ENCODE measurements around the gene EDDM13.
"Not testable (repeated sequence)": the region's sequence is repeated elsewhere in the genome, so short reads cannot be mapped to it uniquely, and the experiment has no call there.

The EDDM13 gene

DNA sequence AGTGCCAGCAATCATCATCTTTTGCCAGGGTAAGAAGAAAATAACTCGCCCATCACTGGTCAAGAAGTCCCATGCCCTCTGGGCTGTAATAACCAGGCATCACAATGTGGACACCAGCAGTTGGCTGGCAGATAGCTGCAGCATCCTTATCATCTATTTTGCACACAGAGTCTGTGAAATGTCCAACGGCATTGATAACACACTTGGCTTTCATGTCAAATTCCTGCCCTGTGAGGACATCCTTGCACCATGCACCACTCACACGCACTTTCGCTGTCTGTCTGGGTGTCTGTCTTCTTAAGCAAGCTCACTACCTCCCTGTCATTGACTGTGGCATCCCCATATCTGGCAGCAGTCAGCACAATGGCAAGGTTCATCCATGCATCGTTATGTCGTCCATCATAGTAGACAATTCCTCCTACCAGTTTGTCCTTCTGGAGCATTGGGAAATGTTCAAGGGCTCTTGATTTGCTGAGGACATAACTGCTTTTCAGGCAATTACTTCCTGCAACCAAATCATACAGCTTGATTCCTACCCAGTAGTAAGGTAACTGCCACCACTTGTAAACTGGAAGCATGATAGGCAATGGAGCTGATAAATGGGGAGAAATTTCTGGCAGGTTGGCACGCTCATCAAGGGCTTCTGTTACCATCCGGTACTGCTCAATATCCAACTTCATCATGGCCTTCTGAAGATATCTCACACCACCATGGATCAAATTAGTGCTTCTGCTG is 48.9 kb downstream of the EDDM13 start:
- in situ Hi-C loops (cut with MboI; ENCODE audit: low sequenced_read_pairs): no loop called here
- no peaks in the 10 kb centered on the region for H3K36me3 ChIP-seq (replicated peaks)
- no peaks in the 10 kb centered on the region for H3K27me3 ChIP-seq (ENCODE audit: low read depth)
- no peak for DNase-seq (ENCODE audit: low spot score in 2 of 2)
- no peak overlapping the region for H3K4me3 ChIP-seq
- no peaks in the 10 kb centered on the region for H3K9me3 ChIP-seq
- H3K4me1 ChIP-seq: no peaks in the 10 kb centered on the region

- in situ Hi-C loops (cut with MboI; ENCODE audit: low sequenced_read_pairs): no loop called here
These were observed 49.5 kb downstream of the EDDM13 start for GRCh38 chr19:56321989-56322440.

DNA sequence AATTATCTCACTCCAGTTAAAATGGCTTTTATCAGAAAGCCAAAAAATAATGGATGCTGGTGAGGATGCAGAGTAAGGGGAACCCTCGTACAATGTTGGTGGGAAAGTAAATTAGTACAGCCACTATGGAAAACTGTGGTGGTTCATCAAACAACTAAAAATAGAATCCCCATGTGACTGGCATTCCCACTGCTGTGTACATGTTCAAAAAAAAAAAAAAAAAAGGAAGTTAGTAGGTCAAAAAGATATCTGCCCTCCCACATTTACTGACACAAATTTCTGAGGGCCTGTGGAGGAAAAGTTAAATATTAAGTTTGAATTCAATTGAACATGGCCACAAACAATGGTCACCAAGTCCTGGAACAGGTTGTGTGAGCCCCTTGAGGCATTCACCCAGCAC is 51.9 kb downstream of the EDDM13 start:
- no peaks in the 10 kb centered on the region for H3K9me3 ChIP-seq
- in situ Hi-C loops (cut with MboI; ENCODE audit: low sequenced_read_pairs): no loop called here
- H3K36me3 ChIP-seq (replicated peaks): no peaks in the 10 kb centered on the region
- no peaks in the 10 kb centered on the region for H3K4me1 ChIP-seq
- no peak overlapping the region for H3K4me3 ChIP-seq
- no peaks in the 10 kb centered on the region for H3K27me3 ChIP-seq (ENCODE audit: low read depth)
- no peak for DNase-seq (ENCODE audit: low spot score in 2 of 2)

More at GRCh38 chr19:56321989-56322440, 49.5 kb downstream of the EDDM13 start:
- Histone ChIP-seq H3K4me3 (no peak overlapping the region), H3K9me3 (no peaks in the 10 kb centered on the region), H3K36me3 (replicated peaks) (no peaks in the 10 kb centered on the region), H3K27me3 (ENCODE audit: low read depth) (no peaks in the 10 kb centered on the region), H3K4me1 (no peaks in the 10 kb centered on the region)
- DNase-seq (ENCODE audit: low spot score in 2 of 2): no peak

DNA sequence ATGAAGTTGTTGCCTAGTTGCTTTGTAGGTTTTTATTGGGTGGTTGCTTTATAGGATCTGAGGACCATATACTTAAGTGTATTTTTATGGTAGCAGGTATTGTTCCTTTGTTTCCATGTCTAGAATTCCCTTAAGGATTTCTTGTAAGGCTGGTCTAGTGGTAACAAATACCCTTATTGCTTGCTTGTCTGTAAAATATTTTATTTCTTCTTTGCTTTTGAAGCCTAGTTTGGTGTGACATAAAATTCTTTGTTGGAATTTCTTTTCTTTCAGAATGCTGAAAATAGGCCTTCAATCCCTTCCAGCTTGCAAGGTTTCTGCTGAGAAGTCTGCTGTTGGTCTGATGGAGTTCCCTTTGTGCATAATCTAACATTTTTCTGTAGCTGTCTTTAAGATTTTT is 60.1 kb downstream of the EDDM13 start:
- no peaks in the 10 kb centered on the region for H3K27me3 ChIP-seq (ENCODE audit: low read depth)
- H3K9me3 ChIP-seq: no peaks in the 10 kb centered on the region
- no peak overlapping the region for H3K4me3 ChIP-seq
- H3K36me3 ChIP-seq (replicated peaks): no peaks in the 10 kb centered on the region
- no peak for DNase-seq (ENCODE audit: low spot score in 2 of 2)
- no peaks in the 10 kb centered on the region for H3K4me1 ChIP-seq
- in situ Hi-C loops (cut with MboI; ENCODE audit: low sequenced_read_pairs): loop anchor here (25.0 kb wide), 1 partner anchor 620 kb away; no protein-coding TSS in a partner anchor

DNA sequence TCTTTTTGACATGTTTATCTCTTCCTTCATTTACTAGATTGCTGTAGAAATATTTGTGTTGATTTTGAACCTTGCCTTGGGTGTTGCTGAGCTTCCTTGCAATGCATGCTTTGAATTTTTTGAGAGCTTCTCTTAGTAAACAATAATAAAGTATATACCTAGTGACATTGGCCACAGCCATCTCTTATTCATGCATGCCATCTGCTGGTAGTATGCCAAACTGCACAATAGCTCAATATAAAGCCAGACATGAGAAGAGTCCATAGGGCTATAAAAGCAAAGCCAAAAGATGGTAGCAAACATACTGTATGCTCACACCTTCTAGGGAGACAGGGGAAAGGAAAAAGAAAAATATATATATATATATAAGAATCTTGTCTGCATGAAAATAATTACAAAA is 61.0 kb downstream of the EDDM13 start:
- Histone ChIP-seq H3K9me3 (no peaks in the 10 kb centered on the region), H3K36me3 (replicated peaks) (no peaks in the 10 kb centered on the region), H3K27me3 (ENCODE audit: low read depth) (no peaks in the 10 kb centered on the region), H3K4me1 (no peaks in the 10 kb centered on the region), H3K4me3 (no peak overlapping the region)
- DNase-seq (ENCODE audit: low spot score in 2 of 2): peak; percentile 29 to 60
- in situ Hi-C loops (cut with MboI; ENCODE audit: low sequenced_read_pairs): loop anchor here (25.0 kb wide), 1 partner anchor 621 kb away; no protein-coding TSS in a partner anchor

GRCh38 chr19:56335371-56335770 is 62.8 kb downstream of the EDDM13 start:
- H3K36me3 ChIP-seq (replicated peaks); DNase-seq (ENCODE audit: low spot score in 2 of 2); H3K4me1 ChIP-seq; H3K9me3 ChIP-seq; H3K4me3 ChIP-seq; H3K27me3 ChIP-seq (ENCODE audit: low read depth): not testable (repeated sequence)
- in situ Hi-C loops (cut with MboI; ENCODE audit: low sequenced_read_pairs): loop anchor here (25.0 kb wide), 1 partner anchor 623 kb away; no protein-coding TSS in a partner anchor

GRCh38 chr19:56337077-56337476 is 64.5 kb downstream of the EDDM13 start:
- not testable (repeated sequence) for H3K36me3 ChIP-seq (replicated peaks); DNase-seq (ENCODE audit: low spot score in 2 of 2); H3K4me3 ChIP-seq; H3K27me3 ChIP-seq (ENCODE audit: low read depth); H3K9me3 ChIP-seq; H3K4me1 ChIP-seq
- in situ Hi-C loops (cut with MboI; ENCODE audit: low sequenced_read_pairs): loop anchor here (25.0 kb wide), 1 partner anchor 625 kb away; no protein-coding TSS in a partner anchor

GRCh38 chr19:56339031-56339430 is 66.5 kb downstream of the EDDM13 start:
- in situ Hi-C loops (cut with MboI; ENCODE audit: low sequenced_read_pairs): loop anchor here (25.0 kb wide), 1 partner anchor 627 kb away; no protein-coding TSS in a partner anchor
- H3K4me1 ChIP-seq; H3K4me3 ChIP-seq; H3K9me3 ChIP-seq; H3K27me3 ChIP-seq (ENCODE audit: low read depth); DNase-seq (ENCODE audit: low spot score in 2 of 2); H3K36me3 ChIP-seq (replicated peaks): not testable (repeated sequence)

DNA sequence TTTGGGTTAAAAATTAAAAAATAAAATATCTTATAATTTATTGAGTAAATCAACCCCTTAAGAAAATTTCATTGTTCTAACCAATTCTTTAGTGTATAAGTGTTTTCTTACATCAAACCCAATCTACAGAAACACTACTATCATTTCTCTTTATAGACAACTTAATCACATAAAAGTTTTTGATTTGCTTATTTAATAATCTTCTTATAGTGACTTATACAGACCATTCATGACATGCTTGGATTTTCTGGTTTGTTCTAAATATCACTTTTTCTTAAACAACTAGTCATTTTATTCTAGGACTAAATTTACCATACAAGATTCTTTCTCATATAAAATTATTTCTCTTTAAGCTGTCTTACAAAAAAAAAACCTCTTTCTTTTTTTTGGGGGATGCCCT is 69.4 kb downstream of the EDDM13 start:
- Histone ChIP-seq H3K36me3 (replicated peaks) (no peaks in the 10 kb centered on the region), H3K9me3 (peaks cover 3% of the 10 kb centered on the region), H3K27me3 (ENCODE audit: low read depth) (no peaks in the 10 kb centered on the region), H3K4me1 (no peaks in the 10 kb centered on the region), H3K4me3 (no peak overlapping the region)
- in situ Hi-C loops (cut with MboI; ENCODE audit: low sequenced_read_pairs): loop anchor here (25.0 kb wide), 1 partner anchor 630 kb away; no protein-coding TSS in a partner anchor
- no peak for DNase-seq (ENCODE audit: low spot score in 2 of 2)

- Histone ChIP-seq H3K4me1 (no peaks in the 10 kb centered on the region), H3K9me3 (no peaks in the 10 kb centered on the region), H3K36me3 (replicated peaks) (no peaks in the 10 kb centered on the region), H3K4me3 (no peak overlapping the region), H3K27me3 (ENCODE audit: low read depth) (no peaks in the 10 kb centered on the region)
- DNase-seq (ENCODE audit: low spot score in 2 of 2): no peak
- in situ Hi-C loops (cut with MboI; ENCODE audit: low sequenced_read_pairs): loop anchor here (25.0 kb wide), 1 partner anchor 635 kb away; no protein-coding TSS in a partner anchor
These were observed 74.7 kb downstream of the EDDM13 start for GRCh38 chr19:56347163-56347778.

DNA sequence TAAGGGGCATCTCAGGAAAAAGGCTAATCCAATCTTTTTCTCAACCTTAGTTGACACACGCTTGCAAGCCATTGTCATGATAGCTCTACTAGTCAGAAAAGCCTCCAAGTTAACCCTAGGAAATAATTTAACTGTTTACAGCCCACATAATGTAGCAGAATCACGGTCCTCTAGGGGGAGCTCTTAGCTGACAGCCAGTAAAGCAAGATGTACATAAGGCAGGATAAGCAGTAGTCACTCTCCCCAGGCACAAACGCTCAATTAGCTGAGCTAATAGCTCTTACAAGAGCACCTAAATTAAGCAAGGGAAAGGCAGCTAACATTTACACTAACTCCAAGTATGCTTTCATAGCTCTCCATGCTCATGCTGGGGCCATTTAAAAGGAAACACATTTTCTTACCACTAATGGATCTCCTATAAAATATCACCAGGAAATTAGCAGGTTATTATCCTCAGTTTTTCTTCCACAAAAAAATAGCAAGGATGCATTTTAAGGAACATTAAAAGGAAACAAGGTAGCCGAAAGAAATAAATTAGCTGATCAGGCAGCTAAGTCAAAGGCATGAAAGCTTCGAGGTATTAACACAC is 75.8 kb downstream of the EDDM13 start:
- in situ Hi-C loops (cut with MboI; ENCODE audit: low sequenced_read_pairs): loop anchor here (25.0 kb wide), 1 partner anchor 636 kb away; no protein-coding TSS in a partner anchor
- H3K36me3 ChIP-seq (replicated peaks): no peaks in the 10 kb centered on the region
- no peaks in the 10 kb centered on the region for H3K9me3 ChIP-seq
- no peaks in the 10 kb centered on the region for H3K4me1 ChIP-seq
- no peak overlapping the region for H3K4me3 ChIP-seq
- DNase-seq (ENCODE audit: low spot score in 2 of 2): peak in 1 of 2 experiments; percentile 33
- no peaks in the 10 kb centered on the region for H3K27me3 ChIP-seq (ENCODE audit: low read depth)

GRCh38 chr19:56350416-56351045 is 78.0 kb downstream of the EDDM13 start:
- H3K4me1 ChIP-seq: no peaks in the 10 kb centered on the region
- H3K9me3 ChIP-seq: no peaks in the 10 kb centered on the region
- no peak overlapping the region for H3K4me3 ChIP-seq
- H3K36me3 ChIP-seq (replicated peaks): no peaks in the 10 kb centered on the region
- DNase-seq (ENCODE audit: low spot score in 2 of 2): peak; percentile 48 to 65
- H3K27me3 ChIP-seq (ENCODE audit: low read depth): no peaks in the 10 kb centered on the region
- in situ Hi-C loops (cut with MboI; ENCODE audit: low sequenced_read_pairs): no loop called here

GRCh38 chr19:56351208-56351607 is 78.7 kb downstream of the EDDM13 start:
- Histone ChIP-seq H3K4me1 (no peaks in the 10 kb centered on the region), H3K4me3 (no peak overlapping the region), H3K27me3 (ENCODE audit: low read depth) (no peaks in the 10 kb centered on the region), H3K36me3 (replicated peaks) (no peaks in the 10 kb centered on the region), H3K9me3 (no peaks in the 10 kb centered on the region)
- no peak for DNase-seq (ENCODE audit: low spot score in 2 of 2)
- in situ Hi-C loops (cut with MboI; ENCODE audit: low sequenced_read_pairs): no loop called here
